HG03460 (cell line): ENCODE data around the gene ARMC3.
"Not testable (repeated sequence)": the region's sequence is repeated elsewhere in the genome, so short reads cannot be mapped to it uniquely, and the experiment has no call there.

Experiments used
- ATAC-seq: cut with Tn5 transposase; IDR thresholded peaks from one replicate; pipeline ENCODE4 v1.9.1; 2021; ENCODE audit not compliant: unreplicated experiment

Gene ARMC3, protein sequence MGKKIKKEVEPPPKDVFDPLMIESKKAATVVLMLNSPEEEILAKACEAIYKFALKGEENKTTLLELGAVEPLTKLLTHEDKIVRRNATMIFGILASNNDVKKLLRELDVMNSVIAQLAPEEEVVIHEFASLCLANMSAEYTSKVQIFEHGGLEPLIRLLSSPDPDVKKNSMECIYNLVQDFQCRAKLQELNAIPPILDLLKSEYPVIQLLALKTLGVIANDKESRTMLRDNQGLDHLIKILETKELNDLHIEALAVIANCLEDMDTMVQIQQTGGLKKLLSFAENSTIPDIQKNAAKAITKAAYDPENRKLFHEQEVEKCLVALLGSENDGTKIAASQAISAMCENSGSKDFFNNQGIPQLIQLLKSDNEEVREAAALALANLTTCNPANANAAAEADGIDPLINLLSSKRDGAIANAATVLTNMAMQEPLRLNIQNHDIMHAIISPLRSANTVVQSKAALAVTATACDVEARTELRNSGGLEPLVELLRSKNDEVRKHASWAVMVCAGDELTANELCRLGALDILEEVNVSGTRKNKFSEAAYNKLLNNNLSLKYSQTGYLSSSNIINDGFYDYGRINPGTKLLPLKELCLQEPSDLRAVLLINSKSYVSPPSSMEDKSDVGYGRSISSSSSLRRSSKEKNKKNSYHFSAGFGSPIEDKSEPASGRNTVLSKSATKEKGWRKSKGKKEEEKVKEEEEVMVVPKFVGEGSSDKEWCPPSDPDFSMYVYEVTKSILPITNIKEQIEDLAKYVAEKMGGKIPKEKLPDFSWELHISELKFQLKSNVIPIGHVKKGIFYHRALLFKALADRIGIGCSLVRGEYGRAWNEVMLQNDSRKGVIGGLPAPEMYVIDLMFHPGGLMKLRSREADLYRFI

DNA sequence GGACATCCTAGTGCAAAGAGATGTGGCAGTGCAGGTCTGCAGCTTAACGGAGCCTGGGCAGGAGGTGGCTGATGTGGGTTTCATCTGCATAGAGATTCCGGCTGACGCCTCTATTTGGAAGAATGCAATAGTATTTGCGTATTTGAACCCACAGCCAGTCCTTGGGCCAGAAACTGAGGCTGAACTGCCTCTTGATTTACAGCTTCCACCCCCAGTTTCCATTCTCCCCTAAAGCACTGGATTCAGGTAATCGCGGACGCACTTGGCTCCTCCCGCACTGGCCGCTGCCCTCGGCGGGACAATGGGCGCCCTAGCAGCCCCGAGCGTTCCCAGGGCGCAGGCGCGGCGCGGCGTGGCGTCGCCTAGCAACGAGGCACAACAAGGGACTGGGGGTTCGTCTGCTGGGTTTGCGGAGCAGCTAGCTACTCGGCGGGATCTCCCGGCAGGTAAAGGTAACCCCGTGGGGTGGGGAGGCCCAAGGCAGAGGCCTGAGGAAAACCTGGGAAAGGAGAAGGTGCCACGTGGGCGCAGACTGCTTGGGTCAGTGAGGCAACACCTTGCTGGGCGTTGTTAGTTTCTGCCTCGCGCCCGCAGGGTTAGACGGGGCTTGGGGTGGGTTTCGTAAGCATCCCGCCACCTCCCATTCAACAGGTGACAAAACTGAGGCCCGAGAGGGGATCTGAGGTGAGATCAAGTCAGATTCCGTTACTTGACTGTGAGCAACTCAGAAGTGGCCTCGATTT lies at the start of gene ARMC3:
TSS of gene ARMC3 (plus strand) at position 393 of the 743 bp plus-strand sequence. CDS start 3,944 bp downstream, outside the sequence.
- peak; percentile 81 for ATAC-seq

DNA sequence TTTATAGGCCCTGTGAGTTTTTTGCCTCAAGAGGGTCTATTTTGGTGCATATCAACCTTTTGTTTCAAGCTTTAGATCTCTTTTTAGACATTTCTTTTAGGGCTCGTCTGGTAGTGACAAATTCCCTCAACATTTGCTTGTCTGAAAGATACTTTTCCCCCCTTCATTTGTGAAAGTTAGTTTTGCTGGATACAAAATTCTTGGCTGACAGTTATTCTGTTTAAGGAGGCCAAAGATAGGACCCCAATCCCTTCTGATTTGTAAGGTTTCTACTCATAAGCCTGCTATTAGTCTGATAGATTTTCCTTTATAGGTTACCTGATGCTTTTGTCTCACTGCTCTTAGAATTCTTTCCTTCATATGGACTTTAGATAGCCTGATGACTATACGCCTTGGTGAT lies 36.1 kb upstream of the ARMC3 start:
- no peak for ATAC-seq

DNA sequence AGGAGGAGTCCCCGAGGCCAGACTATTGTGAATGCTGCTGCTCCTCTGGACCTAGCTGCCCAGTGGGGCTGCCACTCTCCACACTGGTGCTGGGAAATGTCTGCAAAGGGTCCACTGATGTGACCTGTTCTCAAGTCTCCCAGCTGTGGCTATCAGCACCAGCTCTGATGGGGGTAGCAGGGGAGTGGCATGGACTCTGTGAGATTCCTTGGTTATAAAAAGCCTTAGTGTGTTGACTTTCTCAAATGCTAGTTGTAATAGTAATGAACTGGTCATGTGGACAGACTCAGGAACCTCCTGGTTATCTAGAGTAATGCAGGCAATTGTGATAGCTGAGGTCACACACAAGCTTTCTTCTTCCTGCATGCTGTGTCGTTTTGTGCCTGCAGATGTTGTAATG lies 34.1 kb upstream of the ARMC3 start:
- ATAC-seq, result no peak

DNA sequence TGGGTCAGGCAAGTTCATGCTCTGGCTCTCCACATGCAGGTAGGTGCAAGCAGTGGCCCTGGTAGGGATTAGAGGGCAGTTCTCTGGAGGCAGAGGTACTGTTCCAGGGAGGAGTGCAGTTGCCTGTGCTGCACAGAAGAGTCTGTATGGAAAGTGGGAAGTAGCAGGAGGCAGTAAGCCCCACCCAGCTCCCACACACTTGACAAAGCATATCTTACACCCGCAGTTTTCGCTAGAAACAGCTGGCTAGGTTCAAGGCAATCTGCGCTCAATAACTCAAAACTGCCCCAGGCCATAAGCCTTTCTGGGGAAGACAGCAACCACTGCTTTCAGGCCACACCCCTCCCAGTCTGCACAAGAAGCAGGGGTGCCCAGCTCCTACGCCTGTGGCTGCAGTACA lies 33.1 kb upstream of the ARMC3 start:
- no peak for ATAC-seq

DNA sequence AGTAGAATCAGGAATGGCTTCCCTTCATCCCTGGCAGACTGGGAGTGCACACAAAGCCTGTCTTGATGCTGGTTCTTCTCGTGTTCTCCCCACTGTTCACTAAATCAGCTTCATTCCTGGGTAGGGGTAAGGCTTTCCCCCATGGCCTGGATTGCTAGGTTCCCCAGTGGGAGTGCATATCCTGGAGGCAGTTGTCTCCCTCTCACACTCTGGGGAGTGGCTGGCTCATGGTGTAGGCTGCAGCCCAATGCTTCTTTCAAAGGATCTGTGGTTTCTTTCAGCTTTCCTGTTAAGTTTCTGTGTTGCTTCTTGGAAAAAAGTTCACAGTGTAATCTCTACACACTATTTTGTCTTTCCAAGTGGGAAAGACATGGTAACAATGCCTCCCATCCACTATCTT lies 32.6 kb upstream of the ARMC3 start:
- no peak for ATAC-seq

- no peak for ATAC-seq
Observed at GRCh38 chr10:22897371-22897770, 30.5 kb upstream of the ARMC3 start.

- no peak for ATAC-seq
Observed at GRCh38 chr10:22899307-22899706, 28.5 kb upstream of the ARMC3 start.

DNA sequence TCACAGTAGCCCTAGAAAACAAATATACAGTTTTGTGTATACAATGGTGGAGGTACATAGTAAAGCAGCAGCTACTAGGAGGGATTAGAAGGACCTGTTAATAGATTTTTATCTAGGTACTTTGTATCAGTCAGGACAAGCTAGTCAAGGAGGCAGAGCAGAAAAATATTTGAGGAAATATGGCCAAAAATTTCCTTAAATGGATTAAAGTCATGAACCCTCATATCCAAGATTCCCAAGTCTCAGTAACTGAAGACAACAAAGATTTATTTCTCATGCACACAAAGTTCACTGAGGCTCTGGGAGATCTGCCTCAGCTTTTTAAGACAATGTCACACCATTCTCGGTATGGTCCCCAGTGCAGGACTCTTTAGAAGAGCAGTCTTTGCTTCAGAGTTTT lies 28.1 kb upstream of the ARMC3 start:
- ATAC-seq, result no peak

DNA sequence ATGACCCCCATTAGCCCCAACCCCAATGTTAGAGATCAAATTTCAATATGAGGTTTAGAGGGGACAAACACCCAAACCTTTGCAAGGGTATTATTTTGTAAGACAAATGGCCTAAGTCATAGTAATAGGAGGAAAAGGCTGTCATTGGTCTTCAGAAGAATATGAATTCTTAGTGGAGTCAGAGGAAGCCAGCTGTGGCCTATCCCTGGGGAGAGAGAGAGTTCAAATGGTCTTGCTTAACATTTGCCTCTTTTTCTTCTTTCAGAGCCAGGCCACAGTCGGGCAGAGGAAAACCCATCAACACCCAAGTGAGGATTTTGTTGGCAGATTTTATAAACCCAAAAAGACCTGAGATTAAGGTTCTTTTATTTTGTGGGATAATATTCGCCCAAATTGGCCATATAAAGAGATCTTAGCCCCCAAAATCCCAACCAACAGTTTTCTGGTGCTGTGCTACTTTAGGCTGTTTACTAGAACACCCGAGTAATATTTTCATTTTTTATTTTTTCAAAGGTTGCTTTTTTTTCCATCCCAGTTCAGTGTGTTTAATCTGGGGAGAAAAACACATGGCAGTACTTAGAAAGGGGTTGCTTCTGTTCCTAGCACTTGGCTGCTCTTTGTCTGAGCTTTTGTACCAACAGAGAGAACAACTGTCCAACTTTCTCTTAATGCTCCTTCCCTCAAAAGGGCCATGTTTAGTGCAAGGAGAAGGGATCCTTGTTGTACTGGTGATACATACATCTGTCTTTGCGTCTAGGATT lies 26.8 kb upstream of the ARMC3 start:
- ATAC-seq, result no peak

DNA sequence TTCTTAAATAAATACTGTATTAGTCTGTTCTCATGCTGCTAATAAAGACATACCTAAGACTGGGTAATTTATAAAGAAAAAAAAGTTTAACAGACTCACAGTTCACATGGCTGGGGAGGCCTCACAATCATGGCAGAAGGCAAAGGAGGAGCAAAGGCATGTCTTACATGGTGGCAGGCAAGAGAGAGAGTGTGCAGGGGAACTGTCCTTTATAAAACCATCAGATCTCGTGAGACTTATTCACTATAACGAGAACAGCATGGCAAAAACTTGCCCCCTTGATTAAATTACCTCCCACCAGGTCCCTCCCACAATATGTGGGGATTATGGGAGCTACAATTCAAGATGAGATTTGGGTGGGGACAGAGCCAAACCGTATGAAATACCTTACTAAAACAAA lies 25.7 kb upstream of the ARMC3 start:
- ATAC-seq, result not testable (repeated sequence)

GRCh38 chr10:22903694-22904093 lies 24.2 kb upstream of the ARMC3 start:
- no peak for ATAC-seq

DNA sequence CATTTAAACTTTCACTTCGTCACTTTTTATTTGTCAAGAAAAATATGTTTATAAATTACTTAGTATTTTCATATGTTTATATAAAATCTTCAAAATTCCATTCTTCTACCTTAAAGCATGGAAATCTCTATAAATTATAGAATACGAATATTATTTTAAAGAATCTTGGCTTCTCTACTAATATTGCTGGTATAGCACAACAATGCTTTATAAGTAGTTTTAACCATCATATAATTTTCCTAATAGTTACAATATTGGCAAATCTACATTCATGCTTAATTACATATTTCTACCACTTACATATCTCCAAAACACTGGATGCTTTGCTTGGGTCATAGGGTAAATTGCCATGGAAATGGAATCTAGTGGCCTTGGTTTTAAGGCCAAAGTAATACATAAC lies 21.1 kb upstream of the ARMC3 start:
- ATAC-seq, result no peak

GRCh38 chr10:22908837-22909236 lies 19.0 kb upstream of the ARMC3 start:
- ATAC-seq, result no peak

- ATAC-seq, result not testable (repeated sequence)
Observed at GRCh38 chr10:22909673-22910072, 18.2 kb upstream of the ARMC3 start.

- ATAC-seq, result no peak
Observed at GRCh38 chr10:22911067-22911466, 16.8 kb upstream of the ARMC3 start.

- ATAC-seq, result no peak
Observed at GRCh38 chr10:22911889-22912762, 15.7 kb upstream of the ARMC3 start.

DNA sequence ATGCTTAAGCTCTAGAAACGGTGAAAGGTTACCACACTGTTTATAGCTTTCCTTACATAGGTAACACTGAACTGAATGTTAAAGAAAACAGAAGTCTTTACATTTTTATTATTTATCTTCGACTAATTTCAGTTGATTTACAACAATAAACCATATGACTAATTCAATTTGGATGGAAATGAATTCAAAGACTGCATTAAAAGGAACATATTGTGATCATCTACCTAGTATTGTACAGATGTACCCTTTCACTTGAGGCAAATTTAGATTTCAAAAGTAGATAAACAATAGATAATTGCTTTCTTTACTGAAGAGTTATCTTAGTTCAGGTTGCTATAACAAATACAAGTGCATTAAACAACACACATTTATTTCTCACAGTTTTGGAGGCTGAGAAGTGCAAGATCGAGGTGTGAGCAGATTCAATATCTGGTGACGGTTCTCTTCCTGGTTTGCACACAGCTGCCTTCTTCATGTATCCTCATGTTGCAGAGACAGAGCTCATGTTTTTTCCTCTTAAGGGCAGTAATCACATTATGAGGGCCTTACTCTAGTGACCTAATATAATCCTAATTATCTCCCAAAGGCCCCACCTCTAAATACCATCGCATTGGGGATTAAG lies 15.0 kb upstream of the ARMC3 start:
- ATAC-seq, result no peak

- ATAC-seq, result no peak
Observed at GRCh38 chr10:22913474-22914092, 14.3 kb upstream of the ARMC3 start.

DNA sequence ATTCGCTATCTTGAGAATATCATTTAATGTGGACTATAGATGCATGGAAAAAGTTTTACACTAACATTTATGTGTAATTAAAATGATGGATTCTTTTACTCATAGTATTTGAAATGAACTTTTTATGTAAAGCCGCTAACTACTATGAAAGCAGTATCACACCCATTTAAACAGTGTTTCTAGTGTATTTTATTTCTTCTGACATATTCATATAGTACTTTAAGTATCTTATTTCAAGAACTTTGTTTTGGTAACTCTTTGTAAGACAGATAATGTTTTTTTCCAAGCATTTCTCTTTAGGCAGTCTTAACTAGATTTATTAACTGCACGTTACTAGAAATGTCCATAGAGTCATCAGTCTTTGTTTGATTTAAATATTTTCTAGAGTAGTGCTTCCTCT lies 12.5 kb upstream of the ARMC3 start:
- ATAC-seq, result no peak
